HG03558 (cell line): ENCODE data around the gene BRIP1.
"Not testable (repeated sequence)": the region's sequence is repeated elsewhere in the genome, so short reads cannot be mapped to it uniquely, and the experiment has no call there.

Experiments used
- ATAC-seq: cut with Tn5 transposase; IDR thresholded peaks from one replicate; pipeline ENCODE4 v1.9.1; 2021; ENCODE audit warnings: moderate number of reproducible peaks; ENCODE audit not compliant: unreplicated experiment; ENCODE audit errors: extremely low read depth

Gene BRIP1

DNA sequence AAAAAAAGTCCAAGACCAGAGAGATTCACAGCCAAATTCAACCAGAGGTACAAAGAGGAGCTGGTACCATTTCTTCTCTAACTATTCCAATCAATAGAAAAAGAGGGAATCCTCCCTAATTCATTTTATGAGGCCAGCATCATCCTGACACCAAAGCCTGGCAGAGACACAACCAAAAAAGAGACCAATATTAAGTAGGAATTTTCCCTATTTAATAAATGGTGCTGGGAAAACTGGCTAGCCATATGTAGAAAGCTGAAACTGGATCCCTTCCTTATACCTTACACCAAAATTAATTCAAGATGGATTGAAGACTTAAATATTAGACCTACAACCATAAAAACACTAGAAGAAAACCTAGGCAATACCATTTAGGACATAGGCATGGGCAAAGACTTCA is 186.8 kb downstream of the BRIP1 start:
- not testable (repeated sequence) for ATAC-seq

DNA sequence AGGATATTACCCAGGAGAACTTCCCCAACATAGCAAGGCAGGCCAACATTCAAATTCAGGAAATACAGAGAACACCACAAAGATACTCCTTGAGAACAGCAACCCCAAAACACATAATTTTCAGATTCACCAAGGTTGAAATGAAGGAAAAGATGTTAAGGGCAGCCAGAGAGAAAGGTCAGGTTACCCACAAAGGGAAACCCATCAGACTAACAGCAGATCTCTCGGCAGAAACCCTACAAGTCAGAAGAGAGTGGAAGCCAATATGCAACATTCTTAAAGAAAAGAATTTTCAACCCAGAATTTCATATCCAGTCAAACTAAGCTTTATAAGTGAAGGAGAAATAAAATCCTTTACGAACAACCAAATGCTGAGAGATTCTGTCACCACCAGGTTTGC is 188.7 kb downstream of the BRIP1 start:
- ATAC-seq: not testable (repeated sequence)

DNA sequence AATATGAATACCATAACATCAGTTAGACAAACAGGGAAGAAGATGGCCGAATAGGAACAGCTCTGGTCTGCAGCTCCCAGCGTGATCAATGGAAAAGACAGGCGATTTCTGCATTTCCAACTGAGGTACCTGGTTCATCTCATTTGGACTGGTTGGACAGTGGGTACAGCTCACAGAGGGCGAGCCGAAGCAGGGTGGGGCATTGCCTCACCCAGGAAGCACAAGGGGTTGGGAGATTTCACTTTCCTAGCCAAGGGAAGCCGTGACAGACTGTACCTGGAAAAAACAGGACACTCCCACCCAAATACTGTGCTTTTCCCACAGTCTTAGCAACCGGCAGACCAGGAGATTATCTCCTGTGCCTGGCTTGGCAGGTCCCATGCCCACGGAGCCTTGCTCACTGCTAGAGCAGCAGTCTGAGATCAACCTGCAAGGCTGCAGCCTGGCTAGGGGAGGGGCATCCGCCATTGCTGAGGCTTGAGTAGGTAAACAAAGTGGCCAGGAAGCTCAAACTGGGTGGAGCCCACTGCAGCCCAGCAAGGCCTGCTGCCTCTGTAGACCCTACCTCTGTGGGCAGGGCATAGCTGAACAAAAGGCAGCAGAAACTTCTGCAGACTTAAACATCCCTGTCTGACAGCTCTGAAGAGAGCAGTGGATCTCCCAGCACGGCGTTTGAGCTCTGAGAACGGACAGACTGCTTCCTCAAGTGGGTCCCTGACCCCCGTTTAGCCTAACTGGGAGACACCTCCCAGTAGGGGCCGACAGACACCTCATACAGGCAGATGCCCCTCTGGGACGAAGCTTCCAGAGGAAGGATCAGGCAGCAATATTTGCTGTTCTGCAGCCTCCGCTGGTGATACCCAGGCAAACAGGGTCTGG is 190.1 kb downstream of the BRIP1 start:
- ATAC-seq: not testable (repeated sequence)

DNA sequence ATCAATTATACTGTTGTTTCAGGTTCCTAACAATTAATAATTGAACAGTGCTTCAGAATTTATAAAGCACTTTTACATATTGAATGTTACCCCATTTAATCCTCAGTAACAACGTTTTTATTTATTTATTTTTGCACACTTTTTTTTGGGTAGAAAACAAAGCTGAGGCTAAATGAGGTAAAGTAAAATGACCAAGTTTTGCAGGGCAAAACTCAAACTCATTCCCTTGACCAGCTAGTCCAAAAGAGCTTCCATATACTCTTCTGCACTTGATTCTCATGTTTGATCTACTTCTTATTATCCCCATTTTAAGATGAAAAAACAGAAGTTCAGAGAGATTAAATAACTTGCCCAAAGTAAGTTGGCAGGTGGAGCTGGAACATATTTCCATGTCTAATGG is 191.2 kb downstream of the BRIP1 start:
- no peak for ATAC-seq

DNA sequence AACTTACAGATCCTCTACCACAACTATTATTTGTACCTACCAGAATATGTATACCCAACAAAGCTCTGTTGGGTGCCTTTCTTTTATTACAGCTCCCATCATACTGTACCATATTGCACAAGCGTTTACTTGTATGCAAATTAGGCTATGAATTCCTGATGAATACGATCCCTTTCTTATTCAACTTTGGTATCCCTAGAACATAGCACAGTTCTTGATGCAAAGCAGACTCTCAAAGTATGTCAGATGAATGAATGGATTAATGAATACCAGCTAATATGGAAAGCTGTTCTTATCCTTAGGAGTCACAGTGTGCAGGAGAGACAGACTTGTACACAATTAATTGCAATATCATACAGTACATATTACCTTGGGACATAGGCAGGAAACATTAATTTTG is 192.6 kb downstream of the BRIP1 start:
- no peak for ATAC-seq

DNA sequence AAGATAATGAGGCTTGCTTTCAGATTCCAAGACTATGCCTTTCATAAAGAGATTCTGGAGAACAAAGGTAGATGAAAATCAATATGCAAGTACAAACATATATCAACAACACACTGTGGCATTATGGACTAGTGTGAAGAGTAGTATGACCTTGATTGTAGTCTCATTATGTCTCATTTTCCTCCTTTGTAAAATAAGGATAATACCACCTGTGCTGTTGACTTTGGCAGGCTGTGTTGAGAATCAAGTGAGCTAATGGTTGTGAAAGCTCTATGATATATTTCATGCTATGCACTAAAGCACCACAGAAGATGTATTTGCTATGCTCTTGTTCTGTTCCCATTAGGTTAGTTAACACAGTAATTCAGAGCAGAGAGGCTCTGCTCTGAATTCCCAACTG is 193.8 kb downstream of the BRIP1 start:
- ATAC-seq: no peak

DNA sequence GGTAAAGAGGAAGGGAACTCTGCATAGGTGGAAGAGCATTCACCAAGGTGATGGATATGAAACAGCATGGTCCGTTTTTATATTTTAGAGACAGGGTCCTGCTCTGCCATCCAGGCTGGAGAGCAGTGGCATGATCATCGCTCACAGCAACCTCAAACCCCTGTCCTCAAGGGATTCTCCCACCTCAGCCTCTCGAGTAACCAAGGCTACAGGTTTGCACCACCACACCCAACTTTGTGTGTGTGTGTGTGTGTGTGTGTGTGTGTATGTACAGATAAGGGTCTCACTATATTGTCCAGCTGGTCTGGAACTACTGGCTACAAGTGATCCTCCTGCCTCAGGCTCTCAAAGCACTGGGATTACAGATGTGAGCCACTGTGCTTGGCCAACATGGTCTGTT is 194.8 kb downstream of the BRIP1 start:
- no peak for ATAC-seq

DNA sequence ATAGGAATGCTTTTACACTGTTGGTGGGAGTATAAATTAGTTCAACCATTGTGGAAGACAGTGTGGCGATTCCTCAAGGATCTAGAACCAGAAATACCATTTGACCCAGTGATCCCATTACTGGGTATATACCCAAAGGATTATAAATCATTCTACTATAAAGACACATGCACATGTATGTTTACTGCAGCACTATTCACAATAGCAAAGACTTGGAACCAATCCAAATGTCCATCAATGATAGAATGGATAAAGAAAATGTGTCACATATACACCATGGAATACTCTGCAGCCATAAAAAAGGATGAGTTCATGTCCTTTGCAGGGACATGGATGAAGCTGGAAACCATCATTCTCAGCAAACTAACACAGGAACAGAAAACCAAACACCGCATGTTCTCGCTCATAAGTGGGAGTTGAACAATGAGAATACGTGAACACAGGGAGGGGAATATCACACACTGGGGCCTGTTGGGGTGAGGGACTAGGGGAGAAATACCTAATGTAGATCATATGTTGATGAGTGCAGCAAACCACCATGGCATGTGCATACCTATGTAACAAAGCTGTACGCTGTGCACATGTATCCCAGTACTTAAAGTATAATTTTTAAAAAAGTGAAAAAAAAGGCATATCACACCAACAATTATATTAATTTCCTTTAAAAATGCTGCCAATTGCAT is 196.8 kb downstream of the BRIP1 start:
- ATAC-seq: not testable (repeated sequence)

DNA sequence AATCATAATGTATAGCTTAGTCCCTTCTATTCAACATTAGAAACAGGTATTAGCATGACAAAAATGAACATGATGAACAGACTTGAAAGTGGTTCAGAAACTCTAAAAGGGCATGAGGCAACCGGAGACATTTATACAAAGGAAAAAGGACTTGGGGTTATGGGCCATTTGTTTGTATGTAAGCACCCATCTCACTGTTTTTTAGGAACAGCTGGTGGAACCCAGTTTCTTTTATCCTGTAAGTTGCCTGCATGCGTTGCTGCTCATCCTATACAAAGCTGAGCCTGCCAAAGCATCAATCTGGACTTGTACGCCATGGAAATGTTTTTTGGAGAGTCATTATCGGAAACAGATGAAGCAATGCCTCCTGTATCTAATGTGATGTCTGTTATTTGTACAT is 200.0 kb downstream of the BRIP1 start:
- no peak for ATAC-seq

DNA sequence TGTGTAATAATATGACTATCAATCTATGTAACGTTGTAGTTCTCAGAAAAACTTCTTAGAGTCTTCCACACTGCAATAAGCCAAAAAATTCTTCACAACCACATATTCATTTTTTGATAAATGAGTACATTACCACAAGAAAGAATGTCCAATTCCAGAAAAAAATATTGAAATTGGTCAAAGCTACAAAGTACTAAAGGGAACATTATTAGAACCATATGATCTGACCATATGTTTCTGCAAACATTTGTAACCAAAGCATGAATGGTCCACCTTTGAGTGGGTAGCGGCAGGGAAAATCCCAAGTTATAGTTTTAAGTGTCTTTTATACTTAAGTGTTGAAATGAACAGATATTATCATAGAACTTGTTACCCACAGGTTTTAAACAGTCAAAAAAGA is 200.6 kb downstream of the BRIP1 start:
- ATAC-seq: no peak

DNA sequence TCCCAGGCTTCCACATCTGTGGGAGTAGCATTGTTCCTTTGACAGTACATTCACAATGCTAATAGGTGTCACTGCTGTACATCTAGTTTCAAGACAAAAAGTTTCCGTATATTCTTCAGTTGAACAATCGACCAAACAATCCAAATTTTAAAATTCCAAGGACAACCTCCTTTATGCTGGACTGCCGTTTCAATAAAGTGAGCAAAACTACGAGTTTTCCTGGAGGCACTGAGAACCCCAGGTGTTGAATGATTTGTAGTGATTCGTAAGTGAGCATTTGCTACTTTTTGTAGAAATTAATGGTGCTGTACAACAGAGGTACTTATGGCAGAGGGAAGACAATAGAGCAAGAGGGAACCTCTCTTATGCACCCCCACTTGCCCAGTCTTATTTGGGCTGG is 201.1 kb downstream of the BRIP1 start:
- ATAC-seq: no peak

DNA sequence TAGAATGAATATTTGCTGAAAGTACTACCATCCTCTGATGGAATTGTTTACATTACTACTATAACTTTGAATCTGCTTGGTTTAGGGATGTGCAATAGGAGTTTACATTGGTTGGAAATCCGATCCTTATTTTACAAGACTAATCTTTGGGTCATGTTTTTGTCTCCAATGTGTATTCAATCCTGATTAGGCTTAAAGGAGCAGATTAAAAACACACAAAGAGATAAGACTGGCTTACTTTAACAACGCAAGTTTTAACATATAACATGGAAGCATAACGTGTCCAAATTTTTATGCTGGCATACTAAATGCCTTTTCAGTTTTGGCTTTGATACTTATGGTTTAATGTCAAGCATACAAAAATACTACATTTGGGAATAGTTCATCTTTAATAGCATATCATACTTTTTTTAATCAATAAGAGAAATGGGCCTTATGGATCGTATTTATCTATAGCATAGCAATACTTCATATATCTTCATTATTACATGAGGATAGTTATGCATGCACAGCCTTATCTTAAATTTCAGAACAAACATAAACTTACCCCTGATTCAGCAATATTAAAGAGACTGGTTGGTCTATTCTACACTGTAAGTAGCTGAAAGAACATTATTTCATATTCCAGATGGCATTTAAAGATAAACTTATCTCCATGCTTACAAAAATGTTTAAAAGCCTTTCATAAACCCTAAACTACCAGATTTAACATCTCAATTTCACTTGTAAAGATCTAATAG is 202.4 kb downstream of the BRIP1 start:
- no peak for ATAC-seq

DNA sequence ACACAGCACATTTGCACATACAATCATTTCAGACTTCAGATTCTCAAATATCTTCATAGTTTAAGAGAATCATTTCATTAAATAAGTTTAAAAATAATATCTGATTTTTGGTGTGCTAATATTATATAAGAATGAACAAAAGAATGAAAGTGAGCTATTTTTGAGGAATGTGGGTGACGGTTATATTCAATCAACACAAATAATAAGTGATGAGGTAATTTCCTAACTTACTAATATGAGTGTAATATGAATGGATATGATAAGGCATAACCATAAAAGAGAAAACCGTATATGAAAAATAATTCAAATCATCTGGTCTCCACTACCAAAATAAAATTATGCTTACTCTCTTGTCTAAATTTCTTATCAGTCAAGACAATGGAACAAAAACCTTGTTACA is 203.9 kb downstream of the BRIP1 start:
- ATAC-seq: no peak

DNA sequence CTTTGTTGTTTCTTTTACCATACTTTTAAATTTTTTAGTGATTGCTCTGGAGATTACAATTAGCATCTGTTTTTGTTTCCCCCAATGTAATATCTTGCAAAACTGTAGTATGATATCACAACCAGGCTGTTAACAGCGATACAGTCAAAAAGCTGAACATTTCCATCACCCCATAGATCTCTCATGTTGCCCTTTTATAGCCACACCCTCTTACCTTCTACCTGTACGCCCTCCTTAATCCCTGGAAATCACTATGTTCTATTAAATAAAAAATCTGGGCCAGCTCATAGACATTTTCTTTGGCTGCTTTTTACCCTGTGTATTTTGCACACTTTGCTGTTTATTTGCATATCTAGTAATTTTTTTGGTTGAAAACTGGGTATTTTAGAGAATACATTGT is 205.1 kb downstream of the BRIP1 start:
- no peak for ATAC-seq

DNA sequence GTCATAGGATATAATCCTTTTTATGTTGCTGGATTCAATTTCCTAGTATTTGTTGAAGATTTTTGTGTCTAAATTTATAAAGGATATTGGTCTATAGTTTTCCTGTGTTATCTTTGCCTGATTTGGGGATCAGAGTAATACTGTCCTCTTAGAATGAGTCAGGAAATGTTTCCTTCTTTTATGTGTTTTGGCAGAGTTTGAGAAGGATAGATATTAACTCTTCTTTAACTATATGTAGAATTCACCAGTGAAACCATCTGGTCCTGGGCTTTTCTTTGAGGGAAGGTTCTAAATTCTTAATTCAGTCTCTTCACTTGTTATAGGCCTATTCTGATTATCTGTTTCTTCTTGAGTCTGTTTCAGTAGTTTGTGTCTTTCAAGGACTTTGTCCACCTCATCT is 206.0 kb downstream of the BRIP1 start:
- no peak for ATAC-seq

DNA sequence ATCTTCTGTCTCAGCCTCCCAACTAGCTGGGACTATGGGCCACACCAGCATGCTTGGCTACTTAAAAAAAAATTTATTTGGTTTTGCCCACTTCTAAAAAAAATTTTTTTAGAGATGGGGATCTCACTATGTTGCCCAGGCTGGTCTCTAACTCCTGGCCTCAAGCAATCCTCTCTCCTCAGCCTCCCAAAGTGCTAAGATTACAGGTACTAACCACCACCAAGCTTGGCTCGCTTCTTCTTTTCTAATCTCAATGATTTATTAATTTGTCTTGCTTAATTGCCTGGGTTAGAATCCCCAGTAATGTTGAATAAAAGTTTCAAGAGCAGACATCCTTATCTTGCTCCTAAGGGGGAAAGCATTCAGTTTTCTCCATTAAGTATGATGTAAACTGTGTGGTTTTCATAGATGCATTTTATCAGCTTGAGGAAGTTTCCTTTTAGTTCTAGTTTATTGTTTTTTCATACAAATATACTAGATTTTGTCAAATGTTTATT is 206.6 kb downstream of the BRIP1 start:
- no peak for ATAC-seq

DNA sequence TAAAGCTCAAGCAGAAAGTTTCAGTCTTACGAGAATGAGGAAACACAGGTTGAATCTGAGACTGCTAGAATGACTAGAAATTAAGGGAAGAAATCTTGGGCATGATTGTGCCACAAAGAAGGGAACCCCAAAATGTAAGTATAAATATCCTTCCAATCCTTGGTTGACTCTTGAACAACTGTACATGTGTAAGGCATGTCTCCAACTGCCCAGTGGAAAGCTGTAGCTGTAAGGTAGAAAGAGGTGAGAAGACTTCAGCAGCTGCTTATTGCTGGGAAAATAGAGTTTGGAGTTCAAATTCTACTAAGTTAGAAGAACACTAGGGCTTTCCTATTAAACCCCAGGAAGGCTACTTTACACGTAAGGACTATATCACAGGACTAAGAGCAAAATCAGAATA is 212.6 kb downstream of the BRIP1 start:
- no peak for ATAC-seq

DNA sequence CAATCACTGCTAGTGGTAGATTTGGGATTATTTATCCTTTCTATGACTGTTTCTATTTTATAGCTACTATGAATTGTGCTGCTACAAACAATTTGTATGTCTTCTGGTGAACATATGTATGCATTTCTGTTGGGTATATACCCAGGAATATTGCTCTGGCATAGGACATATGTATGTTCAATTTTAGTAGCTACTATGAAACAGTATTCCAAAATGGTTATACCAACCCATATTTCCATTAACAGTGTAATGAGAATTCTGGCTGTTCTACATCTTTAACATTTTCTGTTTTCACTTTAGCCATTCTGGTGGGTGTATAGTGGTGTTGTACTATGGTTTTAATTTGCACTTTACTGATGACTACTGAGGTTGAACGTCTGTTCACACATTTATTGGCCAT is 214.7 kb downstream of the BRIP1 start:
- ATAC-seq: no peak

DNA sequence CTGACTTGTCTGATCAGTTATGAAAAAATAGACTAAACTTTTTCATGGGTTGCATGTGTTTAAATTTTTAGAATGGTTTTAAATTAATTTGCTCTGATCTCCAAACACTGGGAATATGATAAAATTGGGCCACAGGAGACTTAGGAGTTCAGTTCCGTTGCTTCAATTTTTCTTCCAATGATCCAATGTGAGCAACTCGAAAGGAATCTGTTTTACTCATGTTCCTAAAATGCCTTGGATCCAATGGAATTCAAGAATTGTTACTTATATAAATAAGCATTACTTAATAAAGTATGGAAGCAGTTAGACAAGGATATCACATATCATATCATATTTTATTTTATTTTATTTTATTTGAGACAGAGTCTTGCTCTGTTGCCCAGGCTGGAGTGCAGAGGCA is 216.3 kb downstream of the BRIP1 start:
- ATAC-seq: no peak

DNA sequence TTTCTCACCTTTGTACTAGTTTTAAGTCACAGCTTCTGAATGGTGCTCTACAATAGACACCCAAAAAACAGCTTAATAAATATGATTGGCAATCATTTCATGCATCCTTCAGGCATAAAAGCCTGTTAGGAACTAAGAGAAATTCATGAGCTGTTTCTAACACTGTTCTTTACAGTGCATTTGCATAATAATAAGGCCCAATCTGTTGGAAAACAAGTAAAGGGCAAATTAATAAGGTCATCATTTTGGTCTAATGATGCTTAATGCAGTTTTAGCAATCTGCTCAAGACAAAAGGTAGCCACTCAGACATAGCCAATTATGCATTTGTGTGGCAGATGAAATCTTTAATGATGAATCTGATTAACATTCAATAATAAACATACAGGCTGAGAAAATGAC is 216.8 kb downstream of the BRIP1 start:
- ATAC-seq: no peak

DNA sequence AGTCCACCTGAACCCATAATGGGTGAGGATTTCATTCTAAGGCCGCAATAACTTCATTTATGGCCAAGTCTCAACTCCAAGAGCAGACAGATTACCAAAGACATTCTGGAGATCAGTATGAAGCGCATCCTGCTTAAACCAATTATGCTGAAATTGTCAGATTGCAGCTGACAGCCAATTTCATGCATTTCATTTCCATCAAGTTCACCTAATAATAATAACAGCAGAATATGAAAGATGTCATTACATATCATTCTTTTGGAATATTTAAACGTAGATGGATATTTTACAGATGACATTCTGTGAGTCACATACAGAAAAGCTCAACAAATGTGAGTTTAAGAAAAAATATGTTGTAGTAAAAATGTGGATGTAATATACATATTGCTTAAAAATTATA is 217.4 kb downstream of the BRIP1 start:
- ATAC-seq: no peak
